ENCODE results near the gene RPS18. TPM values are rescaled to one million over a fixed set of nuclear protein-coding genes. Genes with fewer than 3 reads are reported as not detected.

The RPS18 gene
- total RNA-seq, 4 donors from 2014 or later: 1,790 to 3,429 (median 2,432) TPM

- peak; percentile 69 to 77 for DNase-seq
- no peaks in the 10 kb centered on the region for H3K27me3 ChIP-seq
- intact Hi-C loops (cut with DNase I): no loop called here
- H3K4me1 ChIP-seq: peaks cover 7 to 21% of the 10 kb centered on the region in 2 donors
- H3K9me3 ChIP-seq: no peaks in the 10 kb centered on the region
- H3K4me3 ChIP-seq (replicated peaks in 1 of 3): peak overlapping the region in 1 of 3 donors; percentile 94
- peak overlapping the region; percentile 95 to 97 (median 96) for H3K27ac ChIP-seq
- no peak for TF ChIP-seq POLR2A (IDR thresholded peaks at IDR 0.05)
- TF ChIP-seq CTCF (IDR thresholded peaks at IDR 0.05): no peak
- 26 to 28% methylated on average over 9 to 11 of the region's 16 CpGs for WGBS, 2 donors
- H3K36me3 ChIP-seq: peaks cover 11 to 35% of the 10 kb centered on the region in 2 donors
These were observed 25.6 kb downstream of the RPS18 start for GRCh38 chr6:33297406-33297955.

GRCh38 chr6:33297956-33298772 is 26.3 kb downstream of the RPS18 start:
- Histone ChIP-seq H3K4me1 (peaks cover 7 to 21% of the 10 kb centered on the region in 2 donors), H3K9me3 (no peaks in the 10 kb centered on the region), H3K4me3 (replicated peaks in 1 of 3) (peak overlapping the region in 2 of 3 donors; percentile 67 to 94), H3K36me3 (peaks cover 6 to 36% of the 10 kb centered on the region in 2 donors), H3K27ac (peak overlapping the region; percentile 95 to 97 (median 96)), H3K27me3 (no peaks in the 10 kb centered on the region)
- intact Hi-C loops (cut with DNase I): no loop called here
- TF ChIP-seq POLR2A (IDR thresholded peaks at IDR 0.05): peak in 1 of 2 donors; percentile 68
- TF ChIP-seq CTCF (IDR thresholded peaks at IDR 0.05): no peak
- DNase-seq: peak; percentile 76 to 80
- 2 to 3% methylated on average over 32 to 34 of the region's 42 CpGs for WGBS, 2 donors

GRCh38 chr6:33298773-33299236 is 26.9 kb downstream of the RPS18 start, which contains the start of gene RGL2:
Gene RGL2 (minus strand): TSS chr6:33298942. CDS start chr6:33298610, 332 bp downstream.
- 0 to 1% methylated on average over 24 to 32 of the region's 34 CpGs for WGBS, 2 donors
- Histone ChIP-seq H3K27me3 (no peaks in the 10 kb centered on the region), H3K36me3 (peaks cover 6 to 33% of the 10 kb centered on the region in 2 donors), H3K4me3 (replicated peaks in 1 of 3) (peak within 1 kb of the TSS; percentile 4 to 94 (median 67)), H3K4me1 (peaks cover 7 to 21% of the 10 kb centered on the region in 2 donors), H3K9me3 (no peaks in the 10 kb centered on the region), H3K27ac (peak within 1 kb of the TSS; percentile 95 to 97 (median 96))
- peak; percentile 84 to 85 for DNase-seq
- no peak for TF ChIP-seq CTCF (IDR thresholded peaks at IDR 0.05)
- TF ChIP-seq POLR2A (IDR thresholded peaks at IDR 0.05): no peak
- intact Hi-C loops (cut with DNase I): no loop called here

GRCh38 chr6:33299237-33299944 is 27.5 kb downstream of the RPS18 start:
- peak overlapping the region; percentile 95 to 97 (median 96) for H3K27ac ChIP-seq
- H3K27me3 ChIP-seq: no peaks in the 10 kb centered on the region
- H3K4me3 ChIP-seq (replicated peaks in 1 of 3): peak overlapping the region; percentile 4 to 94 (median 67)
- DNase-seq: peak; percentile 92
- TF ChIP-seq POLR2A (IDR thresholded peaks at IDR 0.05): peak; percentile 17 to 83
- TF ChIP-seq CTCF (IDR thresholded peaks at IDR 0.05): peak; percentile 34 to 70 (median 60)
- H3K9me3 ChIP-seq: no peaks in the 10 kb centered on the region
- H3K4me1 ChIP-seq: peaks cover 7 to 21% of the 10 kb centered on the region in 2 donors
- intact Hi-C loops (cut with DNase I): no loop called here
- H3K36me3 ChIP-seq: peaks cover 7 to 35% of the 10 kb centered on the region in 2 donors
- WGBS, 2 donors: 0% methylated on average over 28 to 40 of the region's 54 CpGs
